Fibroblast of villous mesenchyme (primary cell): ENCODE results near the gene RAPGEF2. TPM values are rescaled to one million over a fixed set of nuclear protein-coding genes. Genes with fewer than 3 reads are reported as not detected.

Experiments
- DNase-seq: peaks from one replicate; pipeline ENCODE4 v3.0.0-alpha.2; 2010; ENCODE audit warnings: low read depth
- H3K4me3 ChIP-seq: 2 replicates; pipeline ENCODE4 v1.5.1; 2011; ENCODE audit warnings: low read depth, mild to moderate bottlenecking, low read length
- total RNA-seq: library from RNA; depleted of rRNA; stranded (reverse); fragments of >200 nt; gene quantifications from 2 replicates; pipeline ENCODE4 v1.2.3, GENCODE V29; 2012
- TF ChIP-seq, protein P1 (sequence below): IDR thresholded peaks from 2 replicates; pipeline ENCODE4 v1.5.1; 2012; ENCODE audit warnings: low read depth, mild to moderate bottlenecking, low read length; ENCODE audit not compliant: insufficient read depth

Gene RAPGEF2
- total RNA-seq, 1 donor: 47.1 TPM

GRCh38 chr4:159235779-159236368, 133.0 kb downstream of the RAPGEF2 start:
- DNase-seq: peak; percentile 30
- TF ChIP-seq, protein P1, sequence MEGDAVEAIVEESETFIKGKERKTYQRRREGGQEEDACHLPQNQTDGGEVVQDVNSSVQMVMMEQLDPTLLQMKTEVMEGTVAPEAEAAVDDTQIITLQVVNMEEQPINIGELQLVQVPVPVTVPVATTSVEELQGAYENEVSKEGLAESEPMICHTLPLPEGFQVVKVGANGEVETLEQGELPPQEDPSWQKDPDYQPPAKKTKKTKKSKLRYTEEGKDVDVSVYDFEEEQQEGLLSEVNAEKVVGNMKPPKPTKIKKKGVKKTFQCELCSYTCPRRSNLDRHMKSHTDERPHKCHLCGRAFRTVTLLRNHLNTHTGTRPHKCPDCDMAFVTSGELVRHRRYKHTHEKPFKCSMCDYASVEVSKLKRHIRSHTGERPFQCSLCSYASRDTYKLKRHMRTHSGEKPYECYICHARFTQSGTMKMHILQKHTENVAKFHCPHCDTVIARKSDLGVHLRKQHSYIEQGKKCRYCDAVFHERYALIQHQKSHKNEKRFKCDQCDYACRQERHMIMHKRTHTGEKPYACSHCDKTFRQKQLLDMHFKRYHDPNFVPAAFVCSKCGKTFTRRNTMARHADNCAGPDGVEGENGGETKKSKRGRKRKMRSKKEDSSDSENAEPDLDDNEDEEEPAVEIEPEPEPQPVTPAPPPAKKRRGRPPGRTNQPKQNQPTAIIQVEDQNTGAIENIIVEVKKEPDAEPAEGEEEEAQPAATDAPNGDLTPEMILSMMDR: no peak
- H3K4me3 ChIP-seq: no peak overlapping the region

DNA sequence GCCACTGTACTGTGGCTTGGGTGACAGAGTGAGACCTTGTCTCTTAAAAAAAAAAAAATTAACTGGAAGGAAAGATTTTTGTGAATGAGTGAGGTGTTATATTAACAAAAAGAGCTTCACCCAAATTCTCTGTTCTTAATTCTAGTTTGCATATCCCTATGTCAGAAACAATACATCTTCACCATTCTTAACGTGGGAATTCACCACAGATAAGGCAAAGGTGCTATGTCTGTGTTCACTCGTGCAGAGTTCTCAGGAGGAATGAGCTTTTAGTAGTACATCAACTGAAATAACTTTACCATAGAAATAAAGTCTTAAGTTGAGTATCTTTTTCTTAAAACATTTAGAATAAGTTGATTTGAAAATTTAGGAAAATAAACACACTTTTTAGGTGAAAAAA, 135.1 kb downstream of the RAPGEF2 start:
- DNase-seq: no peak
- H3K4me3 ChIP-seq: no peak overlapping the region
- TF ChIP-seq, protein P1: no peak

GRCh38 chr4:159238631-159239030, 135.8 kb downstream of the RAPGEF2 start:
- TF ChIP-seq, protein P1: no peak
- DNase-seq: no peak
- no peak overlapping the region for H3K4me3 ChIP-seq

DNA sequence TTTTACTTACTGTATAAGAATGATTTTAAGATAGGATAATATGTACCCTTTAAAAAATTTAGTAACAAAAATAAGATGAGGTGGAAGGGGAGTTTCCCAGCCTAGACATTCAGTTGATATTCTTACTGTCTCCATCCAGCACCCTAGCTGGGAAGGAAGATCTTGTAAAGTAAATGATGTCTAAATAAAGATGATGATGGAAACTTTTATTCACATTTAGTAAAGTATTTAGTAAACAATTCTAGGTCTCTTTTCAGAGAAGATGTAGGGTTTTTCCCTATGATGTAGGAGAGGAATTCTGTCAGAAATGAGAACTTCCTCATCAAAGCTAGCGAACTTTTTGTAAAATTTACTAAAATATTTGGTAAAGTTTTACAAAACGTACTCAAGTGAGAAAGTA, 136.8 kb downstream of the RAPGEF2 start:
- TF ChIP-seq, protein P1: no peak
- DNase-seq: no peak
- no peak overlapping the region for H3K4me3 ChIP-seq

DNA sequence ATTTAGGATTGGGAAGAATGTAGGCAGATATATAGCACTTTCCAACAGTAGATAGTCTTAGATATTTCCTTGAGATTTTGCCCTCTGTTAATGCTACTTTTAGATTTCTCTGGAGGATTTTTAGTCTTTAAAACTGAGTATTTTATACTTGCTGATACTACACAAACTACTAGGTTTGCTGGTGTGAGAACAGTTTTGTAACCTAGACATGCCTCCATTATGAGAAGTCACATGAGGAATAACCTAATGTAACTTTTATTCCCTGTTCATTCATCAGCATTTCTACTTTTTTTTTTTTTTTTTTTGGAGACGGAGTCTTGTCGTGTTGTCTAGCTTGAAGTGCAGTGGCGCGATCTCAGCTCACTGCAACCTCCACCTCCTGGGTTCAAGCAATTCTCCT, 137.2 kb downstream of the RAPGEF2 start:
- H3K4me3 ChIP-seq: no peak overlapping the region
- DNase-seq: no peak
- TF ChIP-seq, protein P1: no peak

- TF ChIP-seq, protein P1: no peak
- no peak overlapping the region for H3K4me3 ChIP-seq
- DNase-seq: peak; percentile 70
Measured at GRCh38 chr4:159240687-159241086, 137.8 kb downstream of the RAPGEF2 start.

DNA sequence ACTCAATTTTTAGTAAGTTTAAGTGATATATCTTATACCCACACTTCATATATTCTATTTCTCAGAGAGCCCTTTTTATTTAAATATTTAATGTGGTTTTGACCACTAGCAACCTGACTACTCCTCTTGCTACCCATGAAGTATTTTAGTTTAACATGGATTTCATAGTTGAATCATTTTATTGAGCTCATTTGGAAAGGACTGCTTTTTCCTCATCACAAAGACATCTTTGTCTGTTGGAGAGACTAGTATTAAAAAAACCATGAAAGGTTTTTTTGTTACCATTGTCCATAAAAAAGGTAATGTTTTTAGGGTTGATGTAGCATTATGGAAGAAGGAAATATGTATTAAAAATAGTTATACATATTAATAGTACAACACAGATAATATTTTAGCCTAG, 139.5 kb downstream of the RAPGEF2 start:
- H3K4me3 ChIP-seq: no peak overlapping the region
- TF ChIP-seq, protein P1: no peak
- DNase-seq: no peak
